Measurements from ENCODE around the gene STARD3. TPM values are rescaled to one million over a fixed set of nuclear protein-coding genes. Genes with fewer than 3 reads are reported as not detected.

Gene STARD3
- total and polyA plus RNA-seq, 2 of the 13 experiments (the other 11 are each of a cell fraction or from before 2014, with no cell fraction given): 34.6 to 100 TPM

DNA sequence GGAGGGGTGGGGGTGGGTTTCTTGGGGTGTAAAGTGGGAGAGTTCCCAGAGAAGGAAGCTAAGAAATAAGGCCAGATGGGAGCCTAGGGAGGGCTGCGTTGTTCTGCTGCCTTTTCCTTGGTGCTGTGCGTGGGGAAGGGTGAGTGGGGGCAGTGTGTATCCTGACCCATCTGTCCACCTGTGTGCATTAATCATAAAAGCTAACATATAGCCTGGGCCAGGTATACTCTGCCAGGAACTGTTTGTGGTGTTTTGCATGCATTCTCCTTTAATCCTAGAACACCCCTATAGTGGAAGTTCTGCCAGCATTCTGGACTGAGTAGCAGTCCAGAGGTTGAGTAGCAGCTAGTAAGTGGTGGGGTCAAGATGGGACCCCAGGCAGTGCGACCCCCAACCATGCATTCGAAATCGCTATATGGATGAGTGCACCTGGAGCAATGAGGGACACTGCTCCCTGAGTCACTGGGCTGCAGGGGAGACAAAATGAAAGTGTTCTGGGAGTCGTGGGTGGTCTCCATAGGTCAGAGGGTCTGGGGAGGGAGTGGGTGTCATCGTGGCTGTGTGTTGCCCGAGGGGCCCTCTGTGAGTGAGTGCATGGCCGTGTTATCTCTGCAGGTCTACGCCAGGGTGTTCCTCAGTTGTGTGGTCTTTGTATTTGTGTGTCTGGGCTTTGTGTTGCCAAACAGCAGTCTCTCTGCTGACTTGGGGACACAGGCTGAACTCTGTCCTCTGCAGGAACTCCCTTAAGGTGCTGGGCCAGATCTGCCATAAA lies 64.3 kb downstream of the STARD3 start (continued):
- TF ChIP-seq, protein P1, sequence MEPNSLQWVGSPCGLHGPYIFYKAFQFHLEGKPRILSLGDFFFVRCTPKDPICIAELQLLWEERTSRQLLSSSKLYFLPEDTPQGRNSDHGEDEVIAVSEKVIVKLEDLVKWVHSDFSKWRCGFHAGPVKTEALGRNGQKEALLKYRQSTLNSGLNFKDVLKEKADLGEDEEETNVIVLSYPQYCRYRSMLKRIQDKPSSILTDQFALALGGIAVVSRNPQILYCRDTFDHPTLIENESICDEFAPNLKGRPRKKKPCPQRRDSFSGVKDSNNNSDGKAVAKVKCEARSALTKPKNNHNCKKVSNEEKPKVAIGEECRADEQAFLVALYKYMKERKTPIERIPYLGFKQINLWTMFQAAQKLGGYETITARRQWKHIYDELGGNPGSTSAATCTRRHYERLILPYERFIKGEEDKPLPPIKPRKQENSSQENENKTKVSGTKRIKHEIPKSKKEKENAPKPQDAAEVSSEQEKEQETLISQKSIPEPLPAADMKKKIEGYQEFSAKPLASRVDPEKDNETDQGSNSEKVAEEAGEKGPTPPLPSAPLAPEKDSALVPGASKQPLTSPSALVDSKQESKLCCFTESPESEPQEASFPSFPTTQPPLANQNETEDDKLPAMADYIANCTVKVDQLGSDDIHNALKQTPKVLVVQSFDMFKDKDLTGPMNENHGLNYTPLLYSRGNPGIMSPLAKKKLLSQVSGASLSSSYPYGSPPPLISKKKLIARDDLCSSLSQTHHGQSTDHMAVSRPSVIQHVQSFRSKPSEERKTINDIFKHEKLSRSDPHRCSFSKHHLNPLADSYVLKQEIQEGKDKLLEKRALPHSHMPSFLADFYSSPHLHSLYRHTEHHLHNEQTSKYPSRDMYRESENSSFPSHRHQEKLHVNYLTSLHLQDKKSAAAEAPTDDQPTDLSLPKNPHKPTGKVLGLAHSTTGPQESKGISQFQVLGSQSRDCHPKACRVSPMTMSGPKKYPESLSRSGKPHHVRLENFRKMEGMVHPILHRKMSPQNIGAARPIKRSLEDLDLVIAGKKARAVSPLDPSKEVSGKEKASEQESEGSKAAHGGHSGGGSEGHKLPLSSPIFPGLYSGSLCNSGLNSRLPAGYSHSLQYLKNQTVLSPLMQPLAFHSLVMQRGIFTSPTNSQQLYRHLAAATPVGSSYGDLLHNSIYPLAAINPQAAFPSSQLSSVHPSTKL (CRISPR knock-in tag; IDR thresholded peaks at IDR 0.05): peak; percentile 36; the same call in 1 of the 2 replicates
- TF ChIP-seq, protein P2, sequence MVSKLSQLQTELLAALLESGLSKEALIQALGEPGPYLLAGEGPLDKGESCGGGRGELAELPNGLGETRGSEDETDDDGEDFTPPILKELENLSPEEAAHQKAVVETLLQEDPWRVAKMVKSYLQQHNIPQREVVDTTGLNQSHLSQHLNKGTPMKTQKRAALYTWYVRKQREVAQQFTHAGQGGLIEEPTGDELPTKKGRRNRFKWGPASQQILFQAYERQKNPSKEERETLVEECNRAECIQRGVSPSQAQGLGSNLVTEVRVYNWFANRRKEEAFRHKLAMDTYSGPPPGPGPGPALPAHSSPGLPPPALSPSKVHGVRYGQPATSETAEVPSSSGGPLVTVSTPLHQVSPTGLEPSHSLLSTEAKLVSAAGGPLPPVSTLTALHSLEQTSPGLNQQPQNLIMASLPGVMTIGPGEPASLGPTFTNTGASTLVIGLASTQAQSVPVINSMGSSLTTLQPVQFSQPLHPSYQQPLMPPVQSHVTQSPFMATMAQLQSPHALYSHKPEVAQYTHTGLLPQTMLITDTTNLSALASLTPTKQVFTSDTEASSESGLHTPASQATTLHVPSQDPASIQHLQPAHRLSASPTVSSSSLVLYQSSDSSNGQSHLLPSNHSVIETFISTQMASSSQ (IDR thresholded peaks at IDR 0.05; ENCODE audit: low read depth): no peak
- TF ChIP-seq, protein P2 (CRISPR knock-in tag; IDR thresholded peaks at IDR 0.05; ENCODE audit: borderline replicate concordance): 0 out of 2 replicates have a peak, but pooled peaks have one; percentile 25
- TF ChIP-seq TARDBP (CRISPR knock-in tag; IDR thresholded peaks at IDR 0.05) (0 out of 2 replicates have a peak, but pooled peaks have one; percentile 15), ZBTB7A (CRISPR knock-in tag; IDR thresholded peaks at IDR 0.05) (peak; percentile 50; the same call in 1 of the 2 replicates), HHEX (CRISPR knock-in tag; IDR thresholded peaks at IDR 0.05) (no peak), ZNF510 (CRISPR knock-in tag; IDR thresholded peaks at IDR 0.05; ENCODE audit: low read depth) (no peak), SSRP1 (CRISPR knock-in tag; IDR thresholded peaks at IDR 0.05) (peak; percentile 64; the same call in 1 of the 2 replicates), ARNT2 (CRISPR knock-in tag; IDR thresholded peaks at IDR 0.05; ENCODE audit: low read depth) (no peak), SIN3A (IDR thresholded peaks at IDR 0.05; ENCODE audit: borderline replicate concordance, low read depth, low read length) (no peak), HDAC1 (CRISPR knock-in tag; IDR thresholded peaks at IDR 0.05) (0 out of 2 replicates have a peak, but pooled peaks have one; percentile 29), ZNF619 (CRISPR knock-in tag; IDR thresholded peaks at IDR 0.05) (peak; percentile 54; the same call in 1 of the 2 replicates), ZC3H13 (CRISPR knock-in tag; IDR thresholded peaks at IDR 0.05) (no peak), ZNF274 (CRISPR knock-in tag; IDR thresholded peaks at IDR 0.05) (peak; percentile 25; the same call in 1 of the 2 replicates)
- TF ChIP-seq, protein P3, sequence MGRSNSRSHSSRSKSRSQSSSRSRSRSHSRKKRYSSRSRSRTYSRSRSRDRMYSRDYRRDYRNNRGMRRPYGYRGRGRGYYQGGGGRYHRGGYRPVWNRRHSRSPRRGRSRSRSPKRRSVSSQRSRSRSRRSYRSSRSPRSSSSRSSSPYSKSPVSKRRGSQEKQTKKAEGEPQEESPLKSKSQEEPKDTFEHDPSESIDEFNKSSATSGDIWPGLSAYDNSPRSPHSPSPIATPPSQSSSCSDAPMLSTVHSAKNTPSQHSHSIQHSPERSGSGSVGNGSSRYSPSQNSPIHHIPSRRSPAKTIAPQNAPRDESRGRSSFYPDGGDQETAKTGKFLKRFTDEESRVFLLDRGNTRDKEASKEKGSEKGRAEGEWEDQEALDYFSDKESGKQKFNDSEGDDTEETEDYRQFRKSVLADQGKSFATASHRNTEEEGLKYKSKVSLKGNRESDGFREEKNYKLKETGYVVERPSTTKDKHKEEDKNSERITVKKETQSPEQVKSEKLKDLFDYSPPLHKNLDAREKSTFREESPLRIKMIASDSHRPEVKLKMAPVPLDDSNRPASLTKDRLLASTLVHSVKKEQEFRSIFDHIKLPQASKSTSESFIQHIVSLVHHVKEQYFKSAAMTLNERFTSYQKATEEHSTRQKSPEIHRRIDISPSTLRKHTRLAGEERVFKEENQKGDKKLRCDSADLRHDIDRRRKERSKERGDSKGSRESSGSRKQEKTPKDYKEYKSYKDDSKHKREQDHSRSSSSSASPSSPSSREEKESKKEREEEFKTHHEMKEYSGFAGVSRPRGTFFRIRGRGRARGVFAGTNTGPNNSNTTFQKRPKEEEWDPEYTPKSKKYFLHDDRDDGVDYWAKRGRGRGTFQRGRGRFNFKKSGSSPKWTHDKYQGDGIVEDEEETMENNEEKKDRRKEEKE (IDR thresholded peaks at IDR 0.05): no peak
- TF ChIP-seq, protein P4, sequence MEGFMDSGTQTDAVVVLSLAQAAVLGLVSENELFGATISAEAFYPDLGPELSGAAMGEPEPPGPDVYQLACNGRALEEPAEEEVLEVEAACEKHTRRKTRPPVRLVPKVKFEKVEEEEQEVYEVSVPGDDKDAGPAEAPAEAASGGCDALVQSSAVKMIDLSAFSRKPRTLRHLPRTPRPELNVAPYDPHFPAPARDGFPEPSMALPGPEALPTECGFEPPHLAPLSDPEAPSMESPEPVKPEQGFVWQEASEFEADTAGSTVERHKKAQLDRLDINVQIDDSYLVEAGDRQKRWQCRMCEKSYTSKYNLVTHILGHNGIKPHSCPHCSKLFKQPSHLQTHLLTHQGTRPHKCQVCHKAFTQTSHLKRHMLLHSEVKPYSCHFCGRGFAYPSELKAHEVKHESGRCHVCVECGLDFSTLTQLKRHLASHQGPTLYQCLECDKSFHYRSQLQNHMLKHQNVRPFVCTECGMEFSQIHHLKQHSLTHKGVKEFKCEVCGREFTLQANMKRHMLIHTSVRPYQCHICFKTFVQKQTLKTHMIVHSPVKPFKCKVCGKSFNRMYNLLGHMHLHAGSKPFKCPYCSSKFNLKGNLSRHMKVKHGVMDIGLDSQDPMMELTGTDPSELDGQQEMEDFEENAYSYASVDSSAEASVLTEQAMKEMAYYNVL (CRISPR knock-in tag; IDR thresholded peaks at IDR 0.05; ENCODE audit: borderline replicate concordance): no peak

Measured in HepG2 (cell line).